Panc1 (cell line): ENCODE measurements around the gene THEM4. TPM values are rescaled to one million over a fixed set of nuclear protein-coding genes. Genes with fewer than 3 reads are reported as not detected.

Source experiments
- ATAC-seq: fragments of 200-7000 bp; cut with Tn5 transposase; 2 replicates; pipeline ENCODE4 v1.9.1; 2020; ENCODE audit warnings: mild to moderate bottlenecking, moderate library complexity
- BruUV-seq: library from RNA; stranded (reverse); fragments of 400-500 nt; replicated peaks from 2 replicates; lab custom pipeline; 2021; lab: Mats Ljungman, UMichigan
- CTCF ChIA-PET: fragments of 300-600 bp; sonication (Branson Sonifier 250); formaldehyde crosslinking; loops from one replicate; lab custom pipeline; 2022; ENCODE audit warnings: antibody characterized with exemption; lab: Charles Lee
- POLR2A ChIA-PET: fragments of 300-600 bp; sonication (Branson Sonifier 250); formaldehyde crosslinking; loops from one replicate; lab custom pipeline; 2022; ENCODE audit warnings: antibody characterized with exemption; lab: Charles Lee
- DNase-seq: peaks from one replicate; pipeline ENCODE4 v3.0.0-alpha.2; 2010; ENCODE audit warnings: low read depth, low spot score
- H3K27ac ChIP-seq: 2 replicates; pipeline ENCODE4 v1.5.1; 2011; ENCODE audit warnings: mild to moderate bottlenecking, low read length, inconsistent platforms
- H3K27me3 ChIP-seq: fragments of 200-500 bp; sonication (Bioruptor generic); 2 replicates; pipeline ENCODE4 v1.6.0; 2014; ENCODE audit warnings: low read length, inconsistent platforms; ENCODE audit not compliant: control insufficient read depth, insufficient read depth
- H3K36me3 ChIP-seq: fragments of 200-500 bp; sonication (Bioruptor generic); 2 replicates; pipeline ENCODE4 v1.5.1; 2014; ENCODE audit warnings: inconsistent platforms, mild to moderate bottlenecking, low read length, moderate library complexity; ENCODE audit not compliant: control insufficient read depth, insufficient read depth
- H3K4me1 ChIP-seq: 2 replicates; pipeline ENCODE4 v1.5.1; 2011; ENCODE audit warnings: inconsistent platforms, mild to moderate bottlenecking, low read length, moderate library complexity; ENCODE audit not compliant: control insufficient read depth, insufficient read depth
- H3K4me3 ChIP-seq, 2 experiments: 2 replicates each; pipeline ENCODE4 v1.5.1; 2011 to 2012; ENCODE audit warnings: low read depth in 2 of 2, low read length in 2 of 2, mild to moderate bottlenecking in 2 of 2, inconsistent platforms in 1 of 2, moderate library complexity in 1 of 2
- H3K9me3 ChIP-seq: fragments of 200-500 bp; sonication (Bioruptor generic); 2 replicates; pipeline ENCODE4 v1.5.1; 2014; ENCODE audit warnings: low read depth, mild to moderate bottlenecking, inconsistent platforms, low read length, moderate library complexity; ENCODE audit not compliant: control insufficient read depth, insufficient read depth
- POLR2AphosphoS5 ChIP-seq: IDR thresholded peaks from 2 replicates; pipeline ENCODE4 v1.6.1; 2012; ENCODE audit warnings: mild to moderate bottlenecking, low read depth, low read length, moderate library complexity
- SIN3A ChIP-seq: IDR thresholded peaks from 2 replicates; pipeline ENCODE4 v1.6.1; 2012; ENCODE audit warnings: low read depth, mild to moderate bottlenecking, low read length, moderate library complexity, borderline replicate concordance; ENCODE audit not compliant: insufficient read depth
- TCF7L2 ChIP-seq: IDR thresholded peaks from 2 replicates; pipeline ENCODE4 v1.6.1; 2011; ENCODE audit warnings: mild to moderate bottlenecking, low read depth, low read length, inconsistent platforms
- in situ Hi-C: cut with HindIII; loops from 2 replicates; pipeline ENCODE4 v1.10.0; 2016; ENCODE audit warnings: low sequenced_read_pairs, low pct_unique_long_range_greater_than_20kb
- intact Hi-C: fragments of 100-400 bp; cut with micrococcal nuclease; formaldehyde crosslinking; loops from one replicate; pipeline ENCODE4 v1.10.0; 2022; ENCODE audit not compliant: unreplicated experiment
- total RNA-seq: library from RNA; stranded (reverse); gene quantifications from one replicate; pipeline ENCODE4 v1.2.1, GENCODE V29; 2021; ENCODE audit not compliant: unreplicated experiment
- TF ChIP-seq, protein P1 (sequence below): fragments of 450-650 bp; IDR thresholded peaks from 2 replicates; pipeline ENCODE4 v1.5.1; 2017; ENCODE audit warnings: mild to moderate bottlenecking
- TF ChIP-seq, protein P2 (sequence below), 2 experiments: IDR thresholded peaks; 2 replicates each; pipeline ENCODE4 v1.6.1; 2011 to 2012; ENCODE audit warnings: low read depth in 2 of 2, control low read depth in 1 of 2, low read length in 1 of 2, mild to moderate bottlenecking in 1 of 2, moderate library complexity in 1 of 2; ENCODE audit not compliant: insufficient read depth in 1 of 2

Gene THEM4
- total RNA-seq, 1 experiment from 2014 or later, result 21.8 TPM

DNA sequence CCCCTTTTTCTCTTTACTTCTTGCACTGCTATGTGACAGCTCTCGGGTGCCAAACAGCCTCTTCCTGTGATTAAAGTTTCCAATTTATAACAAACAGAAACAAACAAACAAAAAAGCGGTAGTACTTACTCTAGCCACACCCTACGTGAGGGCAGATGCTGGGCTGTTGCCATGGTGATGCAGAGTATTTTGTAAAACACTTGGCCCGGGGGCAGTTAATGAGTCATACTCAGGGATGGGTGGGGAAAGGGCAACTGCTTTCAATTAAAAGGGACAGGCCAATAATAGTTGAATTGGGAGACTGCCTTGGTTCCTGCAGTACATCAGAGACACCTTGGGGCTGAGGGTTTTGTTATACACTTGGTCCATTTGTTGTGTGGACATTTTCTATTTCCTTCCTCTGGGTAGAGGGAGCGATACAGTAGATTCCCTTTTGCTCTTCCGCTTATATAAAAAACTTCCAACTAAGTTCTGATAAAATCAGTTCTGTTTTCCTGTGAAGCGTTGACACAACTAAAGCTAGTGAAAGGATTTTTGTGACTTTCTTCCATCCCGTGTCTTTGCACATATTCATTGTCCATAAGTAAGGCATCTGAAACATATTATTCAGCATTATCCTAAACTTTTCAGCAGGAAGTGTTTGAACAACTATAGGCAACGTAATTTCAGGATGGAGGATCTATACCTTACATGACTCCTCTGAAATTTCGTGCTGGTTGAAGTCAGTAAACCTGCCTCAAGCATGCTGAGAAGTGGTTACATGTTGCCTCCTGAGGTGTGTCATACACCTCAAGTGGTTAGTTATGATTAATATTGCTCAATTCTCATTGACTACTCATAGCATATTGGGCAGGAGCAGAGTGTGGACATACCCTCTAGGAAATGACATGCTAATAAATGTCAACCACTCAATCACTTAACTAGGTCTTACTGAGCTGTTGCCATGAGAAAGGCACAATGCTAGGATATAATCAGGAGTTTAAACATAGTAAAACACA lies 36.7 kb upstream of the THEM4 start:
- BruUV-seq, result no TSS peak
- TF ChIP-seq SIN3A (no peak), POLR2AphosphoS5 (no peak), TCF7L2 (no peak)
- TF ChIP-seq, protein P1, sequence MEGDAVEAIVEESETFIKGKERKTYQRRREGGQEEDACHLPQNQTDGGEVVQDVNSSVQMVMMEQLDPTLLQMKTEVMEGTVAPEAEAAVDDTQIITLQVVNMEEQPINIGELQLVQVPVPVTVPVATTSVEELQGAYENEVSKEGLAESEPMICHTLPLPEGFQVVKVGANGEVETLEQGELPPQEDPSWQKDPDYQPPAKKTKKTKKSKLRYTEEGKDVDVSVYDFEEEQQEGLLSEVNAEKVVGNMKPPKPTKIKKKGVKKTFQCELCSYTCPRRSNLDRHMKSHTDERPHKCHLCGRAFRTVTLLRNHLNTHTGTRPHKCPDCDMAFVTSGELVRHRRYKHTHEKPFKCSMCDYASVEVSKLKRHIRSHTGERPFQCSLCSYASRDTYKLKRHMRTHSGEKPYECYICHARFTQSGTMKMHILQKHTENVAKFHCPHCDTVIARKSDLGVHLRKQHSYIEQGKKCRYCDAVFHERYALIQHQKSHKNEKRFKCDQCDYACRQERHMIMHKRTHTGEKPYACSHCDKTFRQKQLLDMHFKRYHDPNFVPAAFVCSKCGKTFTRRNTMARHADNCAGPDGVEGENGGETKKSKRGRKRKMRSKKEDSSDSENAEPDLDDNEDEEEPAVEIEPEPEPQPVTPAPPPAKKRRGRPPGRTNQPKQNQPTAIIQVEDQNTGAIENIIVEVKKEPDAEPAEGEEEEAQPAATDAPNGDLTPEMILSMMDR, result no peak
- TF ChIP-seq, protein P2, sequence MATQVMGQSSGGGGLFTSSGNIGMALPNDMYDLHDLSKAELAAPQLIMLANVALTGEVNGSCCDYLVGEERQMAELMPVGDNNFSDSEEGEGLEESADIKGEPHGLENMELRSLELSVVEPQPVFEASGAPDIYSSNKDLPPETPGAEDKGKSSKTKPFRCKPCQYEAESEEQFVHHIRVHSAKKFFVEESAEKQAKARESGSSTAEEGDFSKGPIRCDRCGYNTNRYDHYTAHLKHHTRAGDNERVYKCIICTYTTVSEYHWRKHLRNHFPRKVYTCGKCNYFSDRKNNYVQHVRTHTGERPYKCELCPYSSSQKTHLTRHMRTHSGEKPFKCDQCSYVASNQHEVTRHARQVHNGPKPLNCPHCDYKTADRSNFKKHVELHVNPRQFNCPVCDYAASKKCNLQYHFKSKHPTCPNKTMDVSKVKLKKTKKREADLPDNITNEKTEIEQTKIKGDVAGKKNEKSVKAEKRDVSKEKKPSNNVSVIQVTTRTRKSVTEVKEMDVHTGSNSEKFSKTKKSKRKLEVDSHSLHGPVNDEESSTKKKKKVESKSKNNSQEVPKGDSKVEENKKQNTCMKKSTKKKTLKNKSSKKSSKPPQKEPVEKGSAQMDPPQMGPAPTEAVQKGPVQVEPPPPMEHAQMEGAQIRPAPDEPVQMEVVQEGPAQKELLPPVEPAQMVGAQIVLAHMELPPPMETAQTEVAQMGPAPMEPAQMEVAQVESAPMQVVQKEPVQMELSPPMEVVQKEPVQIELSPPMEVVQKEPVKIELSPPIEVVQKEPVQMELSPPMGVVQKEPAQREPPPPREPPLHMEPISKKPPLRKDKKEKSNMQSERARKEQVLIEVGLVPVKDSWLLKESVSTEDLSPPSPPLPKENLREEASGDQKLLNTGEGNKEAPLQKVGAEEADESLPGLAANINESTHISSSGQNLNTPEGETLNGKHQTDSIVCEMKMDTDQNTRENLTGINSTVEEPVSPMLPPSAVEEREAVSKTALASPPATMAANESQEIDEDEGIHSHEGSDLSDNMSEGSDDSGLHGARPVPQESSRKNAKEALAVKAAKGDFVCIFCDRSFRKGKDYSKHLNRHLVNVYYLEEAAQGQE (IDR thresholded peaks at IDR 0.05; ENCODE audit: insufficient read depth in 1 of 2, low read depth in 2 of 2, low read length in 1 of 2), result no peak
- CTCF ChIA-PET, result no interaction called here
- Histone ChIP-seq H3K4me1 (peaks cover 49% of the 10 kb centered on the region), H3K27me3 (no peaks in the 10 kb centered on the region), H3K36me3 (no peaks in the 10 kb centered on the region), H3K27ac (peak overlapping the region; percentile 80), H3K4me3 (no peak overlapping the region), H3K9me3 (no peaks in the 10 kb centered on the region)
- no peak for DNase-seq
- intact Hi-C loops (no loop called here), in situ Hi-C loops (no loop called here)
- POLR2A ChIA-PET, result interaction anchor here (0.5 kb wide), 1 partner anchor 94 kb away, joined by 9 read pairs; no protein-coding TSS in a partner anchor
- ATAC-seq, result peak; percentile 86

DNA sequence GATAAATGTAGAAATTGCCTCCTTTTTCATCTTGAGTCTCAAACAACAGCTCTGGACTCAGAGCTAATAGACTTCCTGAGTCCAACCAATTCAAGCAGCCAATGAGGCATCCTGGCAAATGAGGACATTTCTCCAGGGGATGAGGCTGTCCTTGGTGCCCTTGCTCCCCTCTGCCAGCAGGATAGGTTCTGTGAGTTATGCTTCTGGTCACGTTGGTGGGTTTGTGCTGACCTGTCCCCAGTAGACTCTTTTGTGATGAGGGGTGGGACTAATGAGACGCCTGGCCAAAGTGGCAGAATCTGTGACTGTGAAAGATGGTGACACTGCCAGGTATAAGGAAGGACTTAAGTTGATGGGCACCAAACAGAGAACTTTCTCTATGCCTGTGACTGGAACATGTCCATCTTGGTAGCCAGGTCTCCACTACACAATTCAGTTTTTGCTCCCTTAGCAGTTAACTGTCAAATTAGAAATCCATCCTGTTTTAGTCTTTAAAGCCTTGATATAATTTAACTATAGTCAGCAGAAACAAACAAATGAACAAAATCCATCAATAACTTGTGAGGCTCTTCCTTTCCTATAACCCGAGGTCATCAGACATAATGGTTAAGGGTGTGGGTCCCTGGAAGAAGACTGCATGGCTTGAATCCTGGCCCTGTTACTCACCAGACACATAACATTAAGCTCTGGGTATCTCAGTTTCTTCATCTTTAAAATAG lies 35.7 kb upstream of the THEM4 start:
- DNase-seq (no peak), ATAC-seq (no peak)
- Histone ChIP-seq H3K4me1 (peaks cover 52% of the 10 kb centered on the region), H3K4me3 (no peak overlapping the region), H3K36me3 (no peaks in the 10 kb centered on the region), H3K9me3 (no peaks in the 10 kb centered on the region), H3K27me3 (no peaks in the 10 kb centered on the region), H3K27ac (peak overlapping the region; percentile 80)
- POLR2A ChIA-PET, result no interaction called here
- BruUV-seq, result no TSS peak
- CTCF ChIA-PET, result no interaction called here
- no peak for TF ChIP-seq SIN3A
- no peak for TF ChIP-seq POLR2AphosphoS5
- TF ChIP-seq, protein P2 (IDR thresholded peaks at IDR 0.05; ENCODE audit: insufficient read depth in 1 of 2, low read depth in 2 of 2, low read length in 1 of 2), result no peak
- TF ChIP-seq TCF7L2, result no peak
- TF ChIP-seq, protein P1, result no peak
- intact Hi-C loops (no loop called here), in situ Hi-C loops (no loop called here)
